ENCODE measurements around the gene C11orf58. TPM values are rescaled to one million over a fixed set of nuclear protein-coding genes. Genes with fewer than 3 reads are reported as not detected.

The C11orf58 gene
- total and polyA plus RNA-seq, 4 donors, result 97.9 to 204 (median 126) TPM

- H3K27me3 ChIP-seq (ENCODE audit: control insufficient read depth in 1 of 2, insufficient read depth in 2 of 2, low read length in 1 of 2), result no peaks in the 10 kb centered on the region
- no peaks in the 10 kb centered on the region for H3K36me3 ChIP-seq (ENCODE audit: control insufficient read depth in 1 of 2, insufficient read depth in 2 of 2, low read length in 1 of 2)
- intact Hi-C loops (cut with DNase I), result no loop called here
- ATAC-seq (ENCODE audit: low FRiP score) (no peak), DNase-seq (peak in 1 of 2 donors; percentile 15)
- no peak overlapping the region for H3K27ac ChIP-seq (ENCODE audit: low read depth in 1 of 2, low read length in 2 of 2)
- H3K9me3 ChIP-seq (ENCODE audit: control insufficient read depth, low read length), result no peaks in the 10 kb centered on the region
- no peaks in the 10 kb centered on the region for H3K4me1 ChIP-seq (ENCODE audit: control insufficient read depth in 1 of 2, insufficient read depth in 2 of 2, low read length in 2 of 2)
- no peak overlapping the region for H3K4me3 ChIP-seq (ENCODE audit: low read length in 2 of 2)
Observed at GRCh38 chr11:16800382-16800781, 61.9 kb downstream of the C11orf58 start.

GRCh38 chr11:16801288-16801980 is 63.0 kb downstream of the C11orf58 start:
- no peak overlapping the region for H3K27ac ChIP-seq (ENCODE audit: low read depth in 1 of 2, low read length in 2 of 2)
- no peak overlapping the region for H3K4me3 ChIP-seq (ENCODE audit: low read length in 2 of 2)
- no peaks in the 10 kb centered on the region for H3K36me3 ChIP-seq (ENCODE audit: control insufficient read depth in 1 of 2, insufficient read depth in 2 of 2, low read length in 1 of 2)
- intact Hi-C loops (cut with DNase I), result no loop called here
- H3K27me3 ChIP-seq (ENCODE audit: control insufficient read depth in 1 of 2, insufficient read depth in 2 of 2, low read length in 1 of 2), result no peaks in the 10 kb centered on the region
- H3K9me3 ChIP-seq (ENCODE audit: control insufficient read depth, low read length), result no peaks in the 10 kb centered on the region
- H3K4me1 ChIP-seq (ENCODE audit: control insufficient read depth in 1 of 2, insufficient read depth in 2 of 2, low read length in 2 of 2), result no peaks in the 10 kb centered on the region
- WGBS, 2 donors, result 90 to 91% methylated on average over 10 of the region's 10 CpGs
- peak; percentile 37 for ATAC-seq (ENCODE audit: low FRiP score)
- peak in 1 of 2 donors; percentile 44 for DNase-seq

GRCh38 chr11:16804104-16804947 is 65.9 kb downstream of the C11orf58 start:
- no peak for DNase-seq
- H3K4me3 ChIP-seq (ENCODE audit: low read length in 2 of 2), result no peak overlapping the region
- no peaks in the 10 kb centered on the region for H3K36me3 ChIP-seq (ENCODE audit: control insufficient read depth in 1 of 2, insufficient read depth in 2 of 2, low read length in 1 of 2)
- ATAC-seq (ENCODE audit: low FRiP score), result no peak
- no peak overlapping the region for H3K27ac ChIP-seq (ENCODE audit: low read depth in 1 of 2, low read length in 2 of 2)
- no peaks in the 10 kb centered on the region for H3K4me1 ChIP-seq (ENCODE audit: control insufficient read depth in 1 of 2, insufficient read depth in 2 of 2, low read length in 2 of 2)
- WGBS, 2 donors, result 77 to 82% methylated on average over 7 of the region's 7 CpGs
- H3K27me3 ChIP-seq (ENCODE audit: control insufficient read depth in 1 of 2, insufficient read depth in 2 of 2, low read length in 1 of 2), result no peaks in the 10 kb centered on the region
- H3K9me3 ChIP-seq (ENCODE audit: control insufficient read depth, low read length), result no peaks in the 10 kb centered on the region
- intact Hi-C loops (cut with DNase I), result no loop called here

- WGBS, 2 donors, result 61 to 62% methylated on average over 8 of the region's 8 CpGs
- Histone ChIP-seq H3K36me3 (ENCODE audit: control insufficient read depth in 1 of 2, insufficient read depth in 2 of 2, low read length in 1 of 2) (no peaks in the 10 kb centered on the region), H3K27me3 (ENCODE audit: control insufficient read depth in 1 of 2, insufficient read depth in 2 of 2, low read length in 1 of 2) (no peaks in the 10 kb centered on the region), H3K4me3 (ENCODE audit: low read length in 2 of 2) (no peak overlapping the region), H3K9me3 (ENCODE audit: control insufficient read depth, low read length) (no peaks in the 10 kb centered on the region), H3K27ac (ENCODE audit: low read depth in 1 of 2, low read length in 2 of 2) (no peak overlapping the region), H3K4me1 (ENCODE audit: control insufficient read depth in 1 of 2, insufficient read depth in 2 of 2, low read length in 2 of 2) (no peaks in the 10 kb centered on the region)
- ATAC-seq (ENCODE audit: low FRiP score) (no peak), DNase-seq (no peak)
- intact Hi-C loops (cut with DNase I), result no loop called here
Observed at GRCh38 chr11:16805938-16806337, 67.5 kb downstream of the C11orf58 start.

- Histone ChIP-seq H3K27ac (ENCODE audit: low read depth in 1 of 2, low read length in 2 of 2) (no peak overlapping the region), H3K36me3 (ENCODE audit: control insufficient read depth in 1 of 2, insufficient read depth in 2 of 2, low read length in 1 of 2) (peaks cover 0 to 2% of the 10 kb centered on the region in 2 donors), H3K27me3 (ENCODE audit: control insufficient read depth in 1 of 2, insufficient read depth in 2 of 2, low read length in 1 of 2) (no peaks in the 10 kb centered on the region), H3K4me1 (ENCODE audit: control insufficient read depth in 1 of 2, insufficient read depth in 2 of 2, low read length in 2 of 2) (no peaks in the 10 kb centered on the region), H3K9me3 (ENCODE audit: control insufficient read depth, low read length) (no peaks in the 10 kb centered on the region), H3K4me3 (ENCODE audit: low read length in 2 of 2) (no peak overlapping the region)
- no peak for ATAC-seq (ENCODE audit: low FRiP score)
- 13 to 20% methylated on average over 11 of the region's 11 CpGs for WGBS, 2 donors
- DNase-seq, result peak in 1 of 2 donors; percentile 62
- intact Hi-C loops (cut with DNase I), result no loop called here
Observed at GRCh38 chr11:16806791-16807190, 68.3 kb downstream of the C11orf58 start.

- Histone ChIP-seq H3K36me3 (ENCODE audit: control insufficient read depth in 1 of 2, insufficient read depth in 2 of 2, low read length in 1 of 2) (peaks cover 0 to 2% of the 10 kb centered on the region in 2 donors), H3K4me1 (ENCODE audit: control insufficient read depth in 1 of 2, insufficient read depth in 2 of 2, low read length in 2 of 2) (no peaks in the 10 kb centered on the region), H3K9me3 (ENCODE audit: control insufficient read depth, low read length) (no peaks in the 10 kb centered on the region), H3K4me3 (ENCODE audit: low read length in 2 of 2) (no peak overlapping the region), H3K27me3 (ENCODE audit: control insufficient read depth in 1 of 2, insufficient read depth in 2 of 2, low read length in 1 of 2) (no peaks in the 10 kb centered on the region), H3K27ac (ENCODE audit: low read depth in 1 of 2, low read length in 2 of 2) (no peak overlapping the region)
- WGBS, 2 donors, result 70 to 82% methylated on average over 3 of the region's 3 CpGs
- intact Hi-C loops (cut with DNase I), result no loop called here
- ATAC-seq (ENCODE audit: low FRiP score) (no peak), DNase-seq (peak in 1 of 2 donors; percentile 66)
Observed at GRCh38 chr11:16807306-16807705, 68.9 kb downstream of the C11orf58 start.

Measured in aorta (tissue), 5 donors.